Upper lobe of left lung (tissue), 6 donors: ENCODE results near the gene BPI. TPM values are rescaled to one million over a fixed set of nuclear protein-coding genes. Genes with fewer than 3 reads are reported as not detected.
A peak's percentile ranks its signal among the peaks of the same experiment; 100 is the strongest.

Experiments
- ATAC-seq, 2 donors: fragments of 200-7000 bp; cut with Tn5 transposase; one replicate each; pipeline ENCODE4 v1.9.1; 2022; ENCODE audit warnings: mild to moderate bottlenecking in 2 of 2, moderate library complexity in 2 of 2; ENCODE audit not compliant: low FRiP score in 2 of 2
- DNase-seq, 2 donors: peaks; one replicate each; pipeline ENCODE4 v3.0.0-alpha.2; 2019 to 2020
- H3K27ac ChIP-seq, 4 donors: fragments of 200-600 bp; sonication (generic); one replicate each; pipeline ENCODE4 v1.5.1; 2016 to 2019
- H3K27me3 ChIP-seq, 4 donors: fragments of 200-600 bp; sonication (generic); one replicate each; pipeline ENCODE4 v1.5.1; 2017 to 2019
- H3K36me3 ChIP-seq, 4 donors: fragments of 200-600 bp; sonication (generic); one replicate each; pipeline ENCODE4 v1.5.1; 2016 to 2019
- H3K4me1 ChIP-seq, 4 donors: fragments of 200-600 bp; sonication (generic); one replicate each; pipeline ENCODE4 v1.5.1; 2018 to 2019
- H3K4me3 ChIP-seq, 4 donors: fragments of 200-600 bp; sonication (generic); one replicate each; pipeline ENCODE4 v1.5.1; 2017 to 2019; ENCODE audit warnings: mild to moderate bottlenecking in 2 of 4, moderate library complexity in 1 of 4
- H3K9me3 ChIP-seq, 4 donors: fragments of 200-600 bp; sonication (generic); one replicate each; pipeline ENCODE4 v1.5.1; 2018 to 2019
- EP300 ChIP-seq, 4 donors: sonication (generic); formaldehyde crosslinking; IDR thresholded peaks; one replicate each; pipeline ENCODE4 v1.5.1; 2017; ENCODE audit warnings: antibody characterized with exemption in 4 of 4, control low read depth in 2 of 4
- POLR2A ChIP-seq, 4 donors: fragments of 450-650 bp; IDR thresholded peaks; one replicate each; pipeline ENCODE4 v1.5.1; 2016 to 2017; ENCODE audit warnings: antibody characterized with exemption in 4 of 4, mild to moderate bottlenecking in 2 of 4
- POLR2AphosphoS5 ChIP-seq, 2 donors: sonication (generic); formaldehyde crosslinking; IDR thresholded peaks; one replicate each; pipeline ENCODE4 v1.5.1; 2017; ENCODE audit warnings: antibody characterized with exemption in 2 of 2
- WGBS, 2 donors: methylation state at CpG; one replicate each; pipeline ENCODE4 v1.1.5; 2017 to 2018; 5-methylcytosine and 5-hydroxymethylcytosine counted together
- total RNA-seq, 6 donors: library from RNA; depleted of rRNA in 4 of 6; stranded (reverse); fragments of >200 nt in 4 of 6; gene quantifications; one replicate each; pipeline versions ENCODE4 v1.1.0 to v1.2.1, GENCODE V29; 2016 to 2021
- TF ChIP-seq, protein P1 (sequence below), 6 experiments: fragments of 450-650 bp in 4 of 6; fragments of 200-600 bp in 2 of 6; sonication (generic) in 2 of 6; IDR thresholded peaks; one replicate each; pipeline ENCODE4 v1.5.1; 2016 to 2019; ENCODE audit warnings: antibody characterized with exemption in 6 of 6
- donor health status: DM: no; HTN: no; CAD: no; lungs with moderate emphysema.
- donor health status: DM: no; HTN: yes; CAD: no; lungs with severe emphysema.

Gene BPI
- total RNA-seq, 6 donors from 2014 or later, result 0.14 to 6.3 (median 0.67) TPM; not detected in 1

GRCh38 chr20:38304845-38305447, 990 bp downstream of the BPI start:
- DNase-seq (peak in 1 of 2 donors; percentile 73), ATAC-seq (peak; percentile 41 to 51)
- TF ChIP-seq POLR2A (IDR thresholded peaks at IDR 0.05), result no peak
- TF ChIP-seq, protein P1, sequence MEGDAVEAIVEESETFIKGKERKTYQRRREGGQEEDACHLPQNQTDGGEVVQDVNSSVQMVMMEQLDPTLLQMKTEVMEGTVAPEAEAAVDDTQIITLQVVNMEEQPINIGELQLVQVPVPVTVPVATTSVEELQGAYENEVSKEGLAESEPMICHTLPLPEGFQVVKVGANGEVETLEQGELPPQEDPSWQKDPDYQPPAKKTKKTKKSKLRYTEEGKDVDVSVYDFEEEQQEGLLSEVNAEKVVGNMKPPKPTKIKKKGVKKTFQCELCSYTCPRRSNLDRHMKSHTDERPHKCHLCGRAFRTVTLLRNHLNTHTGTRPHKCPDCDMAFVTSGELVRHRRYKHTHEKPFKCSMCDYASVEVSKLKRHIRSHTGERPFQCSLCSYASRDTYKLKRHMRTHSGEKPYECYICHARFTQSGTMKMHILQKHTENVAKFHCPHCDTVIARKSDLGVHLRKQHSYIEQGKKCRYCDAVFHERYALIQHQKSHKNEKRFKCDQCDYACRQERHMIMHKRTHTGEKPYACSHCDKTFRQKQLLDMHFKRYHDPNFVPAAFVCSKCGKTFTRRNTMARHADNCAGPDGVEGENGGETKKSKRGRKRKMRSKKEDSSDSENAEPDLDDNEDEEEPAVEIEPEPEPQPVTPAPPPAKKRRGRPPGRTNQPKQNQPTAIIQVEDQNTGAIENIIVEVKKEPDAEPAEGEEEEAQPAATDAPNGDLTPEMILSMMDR (IDR thresholded peaks at IDR 0.05), result peak in 4 of 6 experiments; percentile 20 to 30 (median 28)
- H3K4me3 ChIP-seq, result no peak overlapping the region
- peak overlapping the region in 1 of 4 donors; percentile 64 for H3K27ac ChIP-seq
- H3K27me3 ChIP-seq, result no peaks in the 10 kb centered on the region
- H3K4me1 ChIP-seq, result peaks cover 0 to 6% (median 0%) of the 10 kb centered on the region in 4 donors
- WGBS, 2 donors, result 30 to 59% methylated on average over 8 of the region's 8 CpGs
- H3K9me3 ChIP-seq, result no peaks in the 10 kb centered on the region
- no peaks in the 10 kb centered on the region for H3K36me3 ChIP-seq

DNA sequence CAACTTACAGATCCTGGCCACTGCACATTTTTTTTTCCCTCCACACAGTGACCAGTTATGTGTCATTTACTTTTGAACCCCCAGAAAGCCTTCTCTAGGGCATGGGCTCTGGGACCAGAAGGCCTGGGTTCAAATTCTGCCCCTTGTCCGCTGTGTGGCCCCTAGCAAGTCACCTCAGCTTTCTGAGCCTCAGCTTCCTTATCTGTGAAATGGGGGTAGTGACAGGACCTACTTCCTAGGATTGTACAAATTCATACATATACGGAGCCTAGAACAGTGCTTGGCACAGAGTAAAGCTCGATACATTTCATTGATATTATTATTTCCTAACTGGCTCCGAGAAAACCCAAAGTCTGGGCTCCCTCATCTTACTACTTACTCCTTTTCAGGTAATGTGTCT, 1.6 kb downstream of the BPI start:
- TF ChIP-seq, protein P1 (IDR thresholded peaks at IDR 0.05), result no peak
- TF ChIP-seq POLR2A (IDR thresholded peaks at IDR 0.05), result no peak
- no peak for TF ChIP-seq EP300 (IDR thresholded peaks at IDR 0.05)
- TF ChIP-seq POLR2AphosphoS5 (IDR thresholded peaks at IDR 0.05), result no peak
- H3K4me1 ChIP-seq, result no peaks in the 10 kb centered on the region
- DNase-seq, result no peak
- H3K36me3 ChIP-seq, result no peaks in the 10 kb centered on the region
- ATAC-seq, result no peak
- H3K4me3 ChIP-seq, result no peak overlapping the region
- 80% methylated on average over 4 of the region's 4 CpGs for WGBS, 2 donors
- H3K27ac ChIP-seq, result no peak overlapping the region
- H3K27me3 ChIP-seq, result no peaks in the 10 kb centered on the region
- H3K9me3 ChIP-seq, result no peaks in the 10 kb centered on the region

GRCh38 chr20:38306379-38306778, 2.4 kb downstream of the BPI start:
- ATAC-seq, result no peak
- no peak for DNase-seq
- Histone ChIP-seq H3K9me3 (no peaks in the 10 kb centered on the region), H3K27ac (no peak overlapping the region), H3K4me3 (no peak overlapping the region), H3K36me3 (no peaks in the 10 kb centered on the region), H3K4me1 (no peaks in the 10 kb centered on the region), H3K27me3 (no peaks in the 10 kb centered on the region)
- WGBS, 2 donors, result 78 to 82% methylated on average over 6 of the region's 6 CpGs
- no peak for TF ChIP-seq POLR2A (IDR thresholded peaks at IDR 0.05)
- TF ChIP-seq, protein P1 (IDR thresholded peaks at IDR 0.05), result no peak
- TF ChIP-seq POLR2AphosphoS5 (IDR thresholded peaks at IDR 0.05), result no peak
- TF ChIP-seq EP300 (IDR thresholded peaks at IDR 0.05), result no peak

DNA sequence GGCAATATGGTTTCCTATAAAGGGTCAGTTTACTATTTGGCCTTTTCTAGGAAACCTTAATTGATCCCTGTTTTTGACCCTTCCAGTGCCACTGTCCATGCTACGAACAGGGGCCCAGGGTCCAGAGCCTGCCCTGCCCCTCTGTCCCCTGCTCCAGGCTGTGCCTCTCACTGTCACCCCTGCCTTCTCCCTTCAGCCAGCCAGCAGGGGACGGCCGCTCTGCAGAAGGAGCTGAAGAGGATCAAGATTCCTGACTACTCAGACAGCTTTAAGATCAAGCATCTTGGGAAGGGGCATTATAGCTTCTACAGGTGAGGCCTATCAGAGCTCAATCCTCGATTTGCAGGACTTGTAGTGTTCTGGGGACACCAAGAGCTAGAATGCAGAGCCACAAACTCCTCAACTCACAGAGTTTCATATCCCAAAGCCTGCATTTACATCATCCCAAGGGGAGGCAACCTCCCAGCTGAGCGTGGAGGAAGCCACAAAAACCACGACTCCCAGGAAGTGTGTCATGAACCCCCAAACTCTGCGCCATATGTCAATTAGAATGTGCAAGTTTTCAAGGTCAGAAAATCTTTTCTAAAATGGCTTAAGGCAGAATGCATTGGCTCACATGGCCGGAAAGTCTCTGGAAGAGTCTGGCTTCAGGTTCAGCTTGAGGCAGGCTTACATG, 3.6 kb downstream of the BPI start:
- 62 to 66% methylated on average over 3 to 8 of the region's 8 CpGs for WGBS, 2 donors
- no peaks in the 10 kb centered on the region for H3K27me3 ChIP-seq

More for the DNA sequence above, 3.6 kb downstream of the BPI start:
- Histone ChIP-seq H3K27ac (no peak overlapping the region), H3K9me3 (no peaks in the 10 kb centered on the region), H3K36me3 (no peaks in the 10 kb centered on the region), H3K4me3 (no peak overlapping the region), H3K4me1 (no peaks in the 10 kb centered on the region)
- no peak for ATAC-seq
- TF ChIP-seq POLR2A (IDR thresholded peaks at IDR 0.05) (no peak), POLR2AphosphoS5 (IDR thresholded peaks at IDR 0.05) (no peak), EP300 (IDR thresholded peaks at IDR 0.05) (no peak)
- TF ChIP-seq, protein P1 (IDR thresholded peaks at IDR 0.05), result no peak
- no peak for DNase-seq
